ENCODE data around the gene CD96.
"Not testable (repeated sequence)": the region's sequence is repeated elsewhere in the genome, so short reads cannot be mapped to it uniquely, and the experiment has no call there.

The CD96 gene

DNA sequence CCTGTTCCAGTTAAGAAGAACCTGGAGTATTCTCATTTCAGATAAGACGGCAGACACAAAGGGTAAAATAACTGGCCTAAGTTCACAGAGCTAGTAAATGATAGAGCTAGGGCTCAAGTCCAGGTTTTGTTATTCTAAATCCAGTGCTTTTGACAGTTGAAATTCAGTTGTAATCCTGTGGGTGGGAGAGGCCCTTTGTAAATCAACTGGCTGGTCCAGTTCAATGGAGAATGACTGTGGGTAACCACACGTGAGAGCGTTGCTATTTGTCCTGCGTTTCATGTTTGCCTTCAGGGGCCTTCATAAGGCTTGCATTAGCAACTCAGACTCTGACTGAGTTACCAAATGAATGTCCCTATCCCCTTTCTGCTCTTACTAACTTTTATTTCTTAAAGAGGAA, 24.2 kb upstream of the CD96 start:
- H3K4me3 ChIP-seq (ENCODE audit: low read depth, low read length) = no peak overlapping the region
- TF ChIP-seq, protein P1, sequence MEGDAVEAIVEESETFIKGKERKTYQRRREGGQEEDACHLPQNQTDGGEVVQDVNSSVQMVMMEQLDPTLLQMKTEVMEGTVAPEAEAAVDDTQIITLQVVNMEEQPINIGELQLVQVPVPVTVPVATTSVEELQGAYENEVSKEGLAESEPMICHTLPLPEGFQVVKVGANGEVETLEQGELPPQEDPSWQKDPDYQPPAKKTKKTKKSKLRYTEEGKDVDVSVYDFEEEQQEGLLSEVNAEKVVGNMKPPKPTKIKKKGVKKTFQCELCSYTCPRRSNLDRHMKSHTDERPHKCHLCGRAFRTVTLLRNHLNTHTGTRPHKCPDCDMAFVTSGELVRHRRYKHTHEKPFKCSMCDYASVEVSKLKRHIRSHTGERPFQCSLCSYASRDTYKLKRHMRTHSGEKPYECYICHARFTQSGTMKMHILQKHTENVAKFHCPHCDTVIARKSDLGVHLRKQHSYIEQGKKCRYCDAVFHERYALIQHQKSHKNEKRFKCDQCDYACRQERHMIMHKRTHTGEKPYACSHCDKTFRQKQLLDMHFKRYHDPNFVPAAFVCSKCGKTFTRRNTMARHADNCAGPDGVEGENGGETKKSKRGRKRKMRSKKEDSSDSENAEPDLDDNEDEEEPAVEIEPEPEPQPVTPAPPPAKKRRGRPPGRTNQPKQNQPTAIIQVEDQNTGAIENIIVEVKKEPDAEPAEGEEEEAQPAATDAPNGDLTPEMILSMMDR (IDR thresholded peaks at IDR 0.05; ENCODE audit: insufficient read depth, low read length, missing control alignments) = no peak
- DNase-seq (ENCODE audit: low read depth, low spot score) = no peak
- ChIA-PET CTCF (no interaction called here), POLR2A (no interaction called here)

DNA sequence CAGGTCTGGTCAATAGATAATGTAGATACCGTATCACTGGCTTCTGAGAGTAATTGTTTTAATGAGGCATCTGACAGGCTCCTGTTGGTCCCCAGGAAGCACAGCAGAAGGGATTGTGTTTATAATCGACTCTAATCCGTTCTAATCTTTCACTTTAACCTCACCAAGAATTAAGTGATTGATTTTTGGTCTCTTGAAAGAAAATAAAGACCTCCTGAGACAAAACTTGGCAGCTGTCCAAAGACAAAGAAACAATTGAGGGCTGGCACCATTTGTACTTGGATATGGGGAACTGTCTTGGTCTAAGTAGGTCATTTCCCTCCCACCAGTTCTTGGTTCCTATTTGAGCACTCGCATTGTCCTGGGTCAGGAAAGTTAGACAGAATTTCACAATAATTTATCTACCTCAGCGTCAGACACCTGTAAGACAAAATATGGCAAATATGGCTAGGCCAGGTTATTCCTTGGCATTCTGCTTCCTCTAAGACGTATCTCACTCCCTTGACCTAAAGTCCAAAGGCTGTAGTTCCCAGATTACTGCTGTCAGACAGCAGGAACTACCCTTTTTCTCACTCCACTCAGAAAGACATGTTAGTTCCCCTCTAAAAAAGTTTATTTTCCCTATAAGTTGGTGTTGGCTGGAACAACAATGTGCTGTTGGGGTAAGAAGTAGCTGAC, 22.7 kb upstream of the CD96 start:
- TF ChIP-seq, protein P1 (IDR thresholded peaks at IDR 0.05; ENCODE audit: insufficient read depth, low read length, missing control alignments) = no peak
- H3K4me3 ChIP-seq (ENCODE audit: low read depth, low read length) = no peak overlapping the region
- POLR2A ChIA-PET = no interaction called here
- no peak for DNase-seq (ENCODE audit: low read depth, low spot score)
- CTCF ChIA-PET = no interaction called here

DNA sequence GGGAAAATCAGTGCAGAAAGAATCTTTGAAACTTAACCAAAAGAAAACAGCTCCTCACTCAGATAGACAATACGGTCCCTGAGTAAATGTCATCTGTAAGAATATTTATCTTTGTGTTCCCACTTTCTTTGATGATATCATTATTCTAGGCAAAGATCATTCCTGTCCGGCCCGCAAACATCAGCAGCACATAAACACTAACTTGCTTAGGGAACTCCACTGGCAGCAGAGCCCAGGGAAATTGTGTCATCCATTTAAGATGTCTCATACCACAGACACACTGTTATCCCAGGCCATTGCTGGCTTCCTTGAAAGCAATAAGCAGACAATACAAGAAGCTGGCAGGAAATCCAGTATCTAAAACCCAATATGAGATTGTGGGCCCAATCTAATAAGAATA, 20.1 kb upstream of the CD96 start:
- no peak overlapping the region for H3K4me3 ChIP-seq (ENCODE audit: low read depth, low read length)
- TF ChIP-seq, protein P1 (IDR thresholded peaks at IDR 0.05; ENCODE audit: insufficient read depth, low read length, missing control alignments) = no peak
- DNase-seq (ENCODE audit: low read depth, low spot score) = no peak
- POLR2A ChIA-PET = no interaction called here
- CTCF ChIA-PET = interaction anchor here (0.7 kb wide), 1 partner anchor 12 kb away, joined by 4 read pairs; no protein-coding TSS in a partner anchor

DNA sequence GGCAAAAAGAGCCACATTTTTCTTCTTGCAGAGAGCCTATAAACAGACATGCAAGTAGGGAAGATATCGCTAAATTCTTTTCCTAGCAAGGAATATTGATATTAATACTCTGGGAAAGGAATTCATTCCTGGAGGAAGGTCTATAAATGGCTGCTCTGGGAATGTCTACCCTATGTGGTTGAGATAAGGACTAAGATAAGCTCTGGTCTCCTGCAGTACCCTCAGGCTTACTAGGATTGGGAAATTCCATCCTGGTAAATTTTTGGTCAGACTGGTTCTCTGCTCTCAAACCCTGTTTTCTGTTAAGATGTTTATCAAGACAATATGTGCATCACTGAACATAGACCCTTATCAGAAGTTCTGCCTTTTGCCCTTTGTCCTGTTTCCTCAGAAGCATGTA, 17.5 kb upstream of the CD96 start:
- DNase-seq (ENCODE audit: low read depth, low spot score); POLR2A ChIA-PET; CTCF ChIA-PET; H3K4me3 ChIP-seq (ENCODE audit: low read depth, low read length): not testable (repeated sequence)

DNA sequence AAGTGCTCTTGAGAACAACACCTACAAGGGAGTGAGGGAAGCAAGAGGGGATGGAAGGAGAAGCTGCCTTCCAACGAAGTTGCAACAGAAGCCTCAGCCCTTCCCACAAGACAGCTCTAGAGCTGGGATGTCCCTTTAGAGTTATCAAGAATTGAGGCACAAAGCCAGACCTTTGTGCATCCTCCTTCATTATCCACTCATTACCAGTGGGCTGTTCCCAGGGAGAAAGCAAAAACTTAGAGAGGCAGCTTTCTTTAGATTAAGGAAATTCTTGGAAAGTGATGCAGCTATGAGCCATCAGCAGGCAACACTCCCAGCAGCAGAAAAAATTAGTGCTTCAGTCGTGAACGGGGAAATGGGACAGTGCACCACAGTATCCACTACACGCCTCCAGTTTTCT, 10.6 kb upstream of the CD96 start:
- CTCF ChIA-PET = no interaction called here
- POLR2A ChIA-PET = no interaction called here
- DNase-seq (ENCODE audit: low read depth, low spot score) = no peak
- no peak overlapping the region for H3K4me3 ChIP-seq (ENCODE audit: low read depth, low read length)
- TF ChIP-seq, protein P1 (IDR thresholded peaks at IDR 0.05; ENCODE audit: insufficient read depth, low read length, missing control alignments) = no peak

DNA sequence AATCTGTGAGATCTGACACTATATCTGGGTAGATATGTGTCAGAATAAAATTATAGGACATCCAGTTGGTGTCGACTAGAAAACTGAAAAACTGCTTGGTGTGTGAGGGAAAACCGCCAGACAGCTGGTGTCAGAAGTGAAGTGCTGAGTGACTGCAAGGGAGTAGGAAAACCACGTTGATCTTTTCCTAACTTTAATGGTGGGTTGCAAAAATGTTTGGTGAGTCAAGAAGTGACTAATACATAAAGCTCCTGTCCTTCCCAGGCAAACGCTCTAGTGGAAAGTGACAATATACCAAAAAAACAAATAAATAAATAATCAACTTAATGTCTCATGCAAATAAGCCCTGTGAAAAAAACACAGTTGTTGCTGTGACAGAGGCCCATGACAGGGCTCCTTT, 7.3 kb upstream of the CD96 start:
- no peak for DNase-seq (ENCODE audit: low read depth, low spot score)
- POLR2A ChIA-PET = no interaction called here
- CTCF ChIA-PET = interaction anchor here (1.7 to 1.9 kb wide), 2 partner anchors 12 to 257 kb away, joined by 4 to 6 read pairs; no protein-coding TSS in a partner anchor
- H3K4me3 ChIP-seq (ENCODE audit: low read depth, low read length) = no peak overlapping the region
- TF ChIP-seq, protein P1 (IDR thresholded peaks at IDR 0.05; ENCODE audit: insufficient read depth, low read length, missing control alignments) = no peak

DNA sequence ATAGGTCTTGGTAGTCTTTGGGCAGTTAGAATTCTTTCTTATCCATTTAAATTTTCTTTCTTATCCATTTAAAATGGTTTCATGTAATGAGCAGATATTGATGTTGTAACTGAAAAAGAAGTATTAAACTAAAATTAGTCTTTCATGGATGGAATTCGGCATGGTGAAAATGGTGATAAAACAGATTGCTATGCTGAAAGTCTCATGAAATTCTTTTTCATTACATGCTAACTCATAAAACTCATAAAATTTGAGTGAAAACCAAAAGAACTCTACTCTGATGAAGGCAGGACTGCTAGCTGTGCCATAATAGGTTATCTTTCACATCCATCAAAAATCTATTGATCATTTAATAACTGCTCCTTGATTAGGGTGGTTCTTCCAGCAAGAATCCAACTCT, 3.9 kb upstream of the CD96 start:
- no peak for DNase-seq (ENCODE audit: low read depth, low spot score)
- TF ChIP-seq, protein P1 (IDR thresholded peaks at IDR 0.05; ENCODE audit: insufficient read depth, low read length, missing control alignments) = no peak
- H3K4me3 ChIP-seq (ENCODE audit: low read depth, low read length) = no peak overlapping the region
- ChIA-PET CTCF (interaction anchor here (1.0 kb wide), 1 partner anchor 261 kb away, joined by 6 read pairs; no protein-coding TSS in a partner anchor), POLR2A (no interaction called here)
